Inflammatory macrophage treated with lipopolysaccharide for 1 hour (primary cell): ENCODE data around the gene DOCK3.

Experiments
- DNase-seq, 2 donors: peaks; one replicate each; pipeline ENCODE4 v3.0.0-alpha.2; 2020 to 2022

The DOCK3 gene

DNA sequence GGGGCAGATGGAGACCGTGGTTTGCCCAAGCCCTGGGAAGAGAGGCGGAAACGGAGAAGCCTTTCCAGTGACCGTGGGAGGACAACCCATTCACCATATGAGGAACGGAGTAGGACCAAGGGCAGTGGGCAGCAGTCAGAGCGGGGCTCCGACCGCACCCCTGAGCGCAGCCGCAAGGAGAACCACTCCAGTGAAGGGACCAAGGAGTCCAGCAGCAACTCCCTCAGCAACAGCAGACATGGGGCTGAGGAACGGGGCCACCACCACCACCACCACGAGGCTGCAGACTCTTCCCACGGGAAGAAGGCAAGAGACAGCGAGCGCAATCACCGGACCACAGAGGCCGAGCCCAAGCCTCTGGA, 718.4 kb downstream of the DOCK3 start:
- no peak for DNase-seq

DNA sequence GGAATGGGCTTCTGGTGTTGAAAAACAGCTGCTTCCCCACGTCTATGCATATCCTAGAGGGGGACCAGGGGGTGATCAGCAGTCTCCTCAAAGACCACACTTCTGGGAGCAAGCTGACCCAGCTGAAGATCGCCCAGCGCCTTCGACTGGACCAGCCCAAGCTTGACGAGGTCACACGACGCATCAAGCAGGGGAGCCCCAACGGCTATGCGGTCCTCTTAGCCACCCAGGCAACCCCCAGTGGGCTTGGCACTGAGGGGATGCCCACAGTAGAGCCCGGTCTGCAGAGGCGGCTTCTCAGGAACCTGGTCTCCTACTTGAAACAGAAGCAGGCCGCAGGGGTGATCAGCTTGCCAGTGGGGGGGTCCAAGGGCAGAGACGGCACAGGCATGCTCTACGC, 718.8 kb downstream of the DOCK3 start:
- no peak for DNase-seq

DNA sequence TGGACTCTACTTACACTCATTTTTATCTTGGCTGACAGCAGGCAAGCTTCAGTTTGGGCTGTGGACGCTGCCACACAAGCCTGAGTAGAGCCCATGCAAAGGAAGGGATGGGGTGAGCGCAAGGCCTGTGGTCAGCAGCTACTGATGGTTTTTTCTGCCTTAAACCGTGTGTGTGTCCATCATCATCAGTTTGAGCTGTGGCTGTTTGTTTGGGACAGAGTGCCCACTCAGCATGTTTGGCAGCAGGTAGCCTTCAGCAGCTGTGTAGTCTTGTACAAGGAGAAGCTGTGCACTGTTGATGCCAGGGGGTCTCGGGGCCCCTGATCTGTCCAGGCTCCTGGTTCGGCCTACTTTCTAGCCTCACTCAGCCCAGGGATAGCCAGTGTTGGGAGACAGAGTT, 719.8 kb downstream of the DOCK3 start:
- no peak for DNase-seq

DNA sequence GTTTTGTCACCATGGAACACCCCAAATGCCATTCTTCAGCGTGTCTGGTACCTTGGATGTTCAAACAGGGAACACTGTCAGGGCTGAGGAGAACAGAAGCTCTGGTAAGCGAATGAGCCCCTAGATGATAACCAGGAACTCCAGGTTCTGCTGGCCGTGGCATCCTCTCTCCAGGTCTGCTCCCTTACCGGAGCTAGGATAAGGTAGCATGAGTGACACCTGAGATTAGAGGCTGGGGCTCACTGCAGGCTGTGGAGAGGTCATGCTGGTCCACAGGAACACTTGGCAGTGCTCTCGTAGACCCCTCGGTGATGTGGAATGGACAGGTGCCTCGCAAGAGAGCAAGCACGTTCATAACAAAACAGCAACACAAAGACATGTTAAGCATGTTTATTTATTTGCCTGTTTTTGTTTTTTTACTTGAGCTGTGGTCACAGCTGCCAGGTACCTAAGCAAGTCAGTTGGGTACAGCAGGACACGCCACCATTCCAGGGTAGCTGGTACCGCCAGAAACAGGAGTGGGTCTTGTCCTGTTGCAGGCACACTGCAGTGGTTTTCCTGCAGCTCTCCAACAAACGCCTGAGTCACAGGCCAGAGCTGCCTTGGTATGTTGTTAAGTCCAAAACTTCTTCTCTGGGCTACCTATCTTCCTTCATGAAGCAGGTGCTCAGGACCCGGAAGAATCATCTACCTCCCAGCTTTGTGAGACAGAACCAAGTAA, 720.9 kb downstream of the DOCK3 start:
- no peak for DNase-seq

DNA sequence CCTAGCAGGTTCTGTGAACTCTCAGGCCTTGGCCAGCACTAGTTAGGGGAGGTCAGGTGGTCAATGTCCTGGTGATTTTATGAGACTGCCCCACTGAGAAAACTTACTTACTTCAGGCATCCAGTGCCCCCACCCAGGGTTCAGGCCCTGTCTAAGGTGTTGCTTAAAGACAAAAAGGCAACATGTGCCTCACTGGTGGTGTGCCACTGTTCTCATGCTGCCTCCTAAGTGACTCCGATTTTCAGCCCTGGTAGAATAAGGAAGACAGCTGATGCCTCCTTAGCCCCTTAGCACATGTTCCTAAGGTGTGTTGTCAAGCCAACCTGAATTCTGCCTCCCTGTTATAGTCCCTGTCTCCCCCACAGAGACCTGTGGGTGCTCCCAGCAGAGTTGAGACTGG, 721.7 kb downstream of the DOCK3 start:
- no peak for DNase-seq

DNA sequence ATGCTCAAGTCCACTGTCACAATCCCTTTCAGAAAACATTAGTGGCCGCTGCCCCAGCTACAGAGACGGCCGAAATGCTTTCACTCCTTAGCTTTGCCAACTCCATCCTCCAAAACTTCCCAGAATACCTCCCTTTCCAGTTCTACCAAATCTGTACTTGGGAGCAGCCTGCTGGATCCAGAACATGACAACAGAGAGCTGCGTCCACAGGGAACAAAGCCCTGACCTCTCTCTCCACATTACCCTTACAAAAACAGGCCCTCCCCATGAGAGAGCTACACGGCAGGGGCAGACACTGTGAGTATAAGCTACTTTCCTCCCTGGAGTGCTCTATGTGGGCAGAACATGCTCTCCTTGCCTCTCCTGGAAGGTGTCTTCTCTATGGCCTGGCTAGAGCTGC, 722.7 kb downstream of the DOCK3 start:
- no peak for DNase-seq

DNA sequence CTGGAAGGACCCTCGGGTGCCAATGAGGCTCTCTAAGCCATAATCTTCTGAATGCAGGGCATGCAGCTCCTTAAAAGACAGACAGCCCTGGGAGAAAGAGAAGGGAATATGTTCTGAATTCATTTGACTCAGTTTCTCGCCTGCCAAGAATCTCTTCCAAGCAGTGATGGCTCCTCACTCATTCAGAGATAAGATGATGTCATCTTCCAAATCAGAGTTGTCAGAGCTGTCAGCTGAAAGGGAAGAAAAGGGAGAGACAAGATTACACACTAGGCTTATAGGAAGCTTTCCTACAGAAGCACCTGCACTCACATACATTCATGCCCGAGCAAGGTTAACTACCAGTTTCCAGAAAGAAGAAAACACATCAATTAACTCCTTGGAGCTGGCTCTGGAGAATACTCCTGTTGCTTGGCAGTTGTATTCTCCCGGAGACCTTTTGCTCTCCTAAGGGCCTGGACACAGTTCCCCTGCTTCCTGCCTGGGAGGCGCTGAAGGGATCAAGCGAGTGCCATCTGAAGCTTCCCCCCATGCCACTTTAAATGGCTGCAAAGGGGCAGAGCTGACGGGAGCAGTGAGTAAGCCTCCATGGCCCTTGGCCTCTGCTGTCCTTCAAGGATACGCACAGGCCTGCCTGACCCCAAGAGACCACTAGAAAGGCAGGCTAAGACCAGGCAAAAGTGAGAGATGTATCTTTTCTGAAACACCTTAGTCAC, 724.0 kb downstream of the DOCK3 start:
- DNase-seq: no peak

DNA sequence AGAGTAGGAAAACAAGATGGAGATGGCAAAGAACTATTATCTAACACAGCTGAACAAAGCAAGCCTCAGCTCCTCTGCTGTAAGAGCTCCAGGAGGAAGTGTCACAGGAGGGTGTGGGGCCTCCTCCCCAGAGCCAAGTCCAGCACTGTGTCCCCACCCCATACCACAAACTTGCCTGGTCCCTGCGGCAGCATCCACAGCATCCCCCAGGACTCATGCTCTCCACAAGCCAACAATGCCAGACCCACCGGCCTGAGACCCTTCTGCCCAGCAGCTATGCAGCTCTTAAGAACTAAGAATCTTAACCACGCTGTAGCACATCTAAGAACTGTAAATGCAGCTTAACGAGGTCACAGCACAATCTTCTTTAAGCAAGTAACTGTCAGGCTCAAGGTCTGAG, 725.4 kb downstream of the DOCK3 start:
- DNase-seq: no peak

DNA sequence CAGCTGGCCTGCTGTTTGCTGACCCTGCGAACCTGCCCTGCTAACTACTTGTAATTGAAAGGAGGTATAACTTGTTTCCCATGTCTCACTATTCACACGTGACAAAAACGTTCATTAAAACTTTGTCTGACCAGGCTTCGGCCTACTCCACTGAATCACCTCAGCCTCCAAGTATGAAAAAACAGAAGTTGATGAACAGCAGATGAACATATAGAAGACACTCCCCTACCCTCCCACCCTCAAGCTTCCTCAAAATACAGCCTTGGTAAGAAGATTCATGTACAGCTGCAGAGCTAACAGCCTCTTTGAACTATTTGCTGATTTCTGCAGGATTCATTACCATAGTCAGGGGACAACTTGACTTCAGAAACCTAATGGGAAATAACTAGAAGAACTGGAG, 727.0 kb downstream of the DOCK3 start:
- DNase-seq: peak; percentile 63 to 75

DNA sequence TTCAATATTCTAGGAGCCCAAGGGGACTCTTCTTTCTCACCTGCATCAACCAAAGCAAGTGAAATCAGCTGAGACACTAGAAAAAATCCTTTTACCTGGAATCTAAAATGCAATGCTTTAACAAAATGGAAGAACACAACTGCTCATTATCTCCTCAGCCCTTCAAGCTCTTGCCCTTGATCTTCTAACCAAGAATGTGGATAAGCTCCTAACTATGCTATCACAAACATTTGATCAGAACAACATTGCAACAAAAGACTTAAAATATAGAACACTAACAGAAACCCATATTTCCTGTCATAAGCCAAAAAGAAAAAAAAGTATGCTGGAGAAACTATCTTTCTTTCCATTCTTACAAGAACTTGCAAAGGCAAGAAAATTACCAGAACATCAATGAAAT, 728.9 kb downstream of the DOCK3 start:
- DNase-seq: no peak

DNA sequence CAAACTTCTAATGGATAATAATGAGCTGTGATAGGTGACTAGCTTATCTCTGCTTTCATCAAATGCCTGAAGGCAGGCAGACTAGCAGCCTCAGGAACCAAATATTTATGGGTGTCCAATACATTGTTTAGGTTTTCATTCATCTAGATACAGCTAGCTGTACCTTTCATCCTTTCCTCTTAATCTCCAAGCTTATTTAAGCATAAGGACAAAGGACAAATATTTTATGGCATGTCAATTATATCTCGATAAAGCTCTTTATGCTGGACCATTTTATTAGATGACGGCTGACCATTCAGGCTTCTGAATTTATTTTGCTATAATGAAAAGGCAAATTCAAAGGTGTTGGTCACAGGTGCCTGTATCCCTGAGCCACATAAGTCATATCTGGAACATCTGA, 733.3 kb downstream of the DOCK3 start:
- DNase-seq: no peak

DNA sequence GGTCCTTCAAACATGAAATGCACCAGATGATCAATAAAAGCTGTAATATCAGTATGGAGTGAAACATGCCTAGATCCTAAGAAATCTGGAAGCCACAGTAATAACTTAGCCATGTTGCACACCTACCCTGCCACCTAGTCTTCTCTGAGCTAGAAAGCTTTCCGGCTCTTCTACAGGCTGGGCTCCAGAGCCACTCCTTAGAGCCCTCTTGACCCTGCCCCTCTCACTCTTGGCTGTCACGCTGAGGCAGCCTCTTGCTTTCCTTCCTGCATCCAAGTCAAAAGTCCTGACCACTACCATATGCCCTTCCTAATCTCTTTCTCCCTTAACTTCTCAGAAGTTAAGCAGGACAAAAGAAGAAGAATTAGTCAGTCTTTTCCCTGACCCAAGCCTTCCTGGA, 734.1 kb downstream of the DOCK3 start:
- DNase-seq: no peak

DNA sequence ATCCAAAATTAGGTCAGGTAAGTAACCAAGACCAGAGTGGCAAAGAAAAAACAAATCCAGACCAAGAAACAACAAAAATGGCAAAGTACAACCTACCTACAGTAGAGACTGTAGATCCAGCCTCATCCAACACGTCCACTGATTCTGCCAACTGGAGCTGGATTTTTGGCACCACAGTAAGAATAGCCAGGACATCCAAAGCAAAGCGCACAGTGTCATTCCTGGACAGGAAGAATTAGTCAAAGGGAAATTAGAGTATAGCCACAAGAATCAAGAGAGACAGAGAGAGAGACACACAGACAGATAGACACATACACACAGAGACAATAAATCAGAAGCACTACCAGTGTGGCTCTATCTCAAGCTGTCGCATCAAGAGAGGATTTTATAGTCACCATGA, 747.5 kb downstream of the DOCK3 start:
- no peak for DNase-seq

DNA sequence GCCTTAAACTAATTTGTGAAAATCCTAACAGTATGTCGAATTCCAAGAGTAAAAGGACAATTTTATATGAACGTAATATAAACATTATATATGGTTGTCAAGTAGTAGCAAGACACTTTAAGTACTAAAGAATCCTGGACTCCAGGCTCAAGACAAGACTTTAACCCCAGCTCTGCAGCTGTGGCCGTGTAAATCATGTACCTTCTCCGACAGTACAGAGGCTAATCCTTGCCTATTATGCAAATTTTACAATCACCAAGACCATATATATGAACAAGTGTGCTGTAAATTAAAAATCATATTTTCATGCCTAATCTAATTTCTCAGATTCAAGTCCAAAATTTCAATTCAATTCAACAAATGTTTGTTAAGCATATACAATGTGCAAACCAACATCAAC, 752.2 kb downstream of the DOCK3 start:
- DNase-seq: no peak

DNA sequence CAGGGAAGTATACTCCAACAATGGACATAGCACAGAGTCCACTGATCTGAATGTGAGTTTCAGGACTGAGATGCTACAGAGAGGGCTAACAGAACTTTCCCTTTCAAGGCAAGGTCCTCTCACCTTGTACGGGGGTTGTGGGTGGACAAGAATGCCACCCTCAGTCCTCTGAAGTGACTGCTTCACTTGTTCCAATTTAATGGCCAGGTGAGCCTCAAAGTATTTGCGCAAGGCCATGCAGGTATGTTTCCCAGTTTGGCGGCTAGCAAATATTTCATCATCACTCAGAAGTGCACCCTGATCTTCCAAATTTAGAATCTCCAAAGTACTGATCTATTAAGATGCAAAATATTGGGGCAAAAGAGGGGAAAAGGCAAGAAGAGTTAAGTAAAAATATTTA, 754.4 kb downstream of the DOCK3 start:
- DNase-seq: no peak
